GM23248 (cell line): ENCODE results near the gene FPR2.

Experiments
- EZH2 ChIP-seq: fragments of 200-600 bp; sonication (generic); IDR thresholded peaks from 2 replicates; pipeline ENCODE4 v1.6.1; 2018; ENCODE audit warnings: antibody characterized with exemption, mild to moderate bottlenecking; ENCODE audit not compliant: insufficient read depth, poor library complexity, severe bottlenecking
- EZH2phosphoT487 ChIP-seq: fragments of 200-600 bp; sonication (generic); IDR thresholded peaks from 2 replicates; pipeline ENCODE4 v1.6.1; 2018; ENCODE audit warnings: antibody characterized with exemption, moderate library complexity, mild to moderate bottlenecking, low read depth; ENCODE audit not compliant: insufficient read depth

DNA sequence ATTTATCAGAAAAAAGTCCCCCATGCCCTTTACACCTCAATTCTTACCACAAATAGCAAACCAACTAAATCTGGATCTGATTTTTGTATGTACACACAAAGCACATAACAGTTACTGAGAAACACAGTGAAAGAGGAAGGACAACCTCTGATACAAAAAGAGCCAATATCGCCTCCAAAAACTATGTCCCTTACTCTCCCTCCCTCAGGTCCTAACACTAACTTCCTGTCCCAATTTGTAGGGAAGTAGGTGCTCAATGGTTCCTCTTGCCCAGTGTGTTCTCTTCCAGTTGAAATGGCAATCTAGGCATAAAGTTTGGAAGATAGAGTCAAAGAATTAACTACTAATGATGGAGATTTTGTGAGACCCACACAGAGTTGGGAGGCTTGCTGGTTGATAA lies 18.2 kb downstream of the FPR2 start:
- no peak for TF ChIP-seq EZH2
- TF ChIP-seq EZH2phosphoT487, result no peak
